Activated naive CD8-positive, alpha-beta T cell treated with anti-CD3 and anti-CD28 coated beads, Interleukin-2, amount 50 U/mL, for 24 hours (primary cell): ENCODE measurements around the gene PRR23B.
"Not testable (repeated sequence)": the region's sequence is repeated elsewhere in the genome, so short reads cannot be mapped to it uniquely, and the experiment has no call there.

Experiments
- ATAC-seq: fragments of 150-1000 bp; cut with Tn5 transposase; one replicate; pipeline ENCODE4 v1.10.0; 2021
- DNase-seq: peaks from one replicate; pipeline ENCODE4 v3.0.0; 2021
- H3K27ac Mint-ChIP-seq: one replicate; pipeline ENCODE4 v1.8.0; 2021; ENCODE audit warnings: mild to moderate bottlenecking, mixed read lengths
- H3K27me3 Mint-ChIP-seq: one replicate; pipeline ENCODE4 v1.8.0; 2021; ENCODE audit warnings: mixed read lengths
- H3K36me3 Mint-ChIP-seq: one replicate; pipeline ENCODE4 v1.8.0; 2021; ENCODE audit warnings: low read depth, mixed read lengths
- H3K4me1 Mint-ChIP-seq: one replicate; pipeline ENCODE4 v1.8.0; 2021; ENCODE audit warnings: mixed read lengths
- H3K4me3 Mint-ChIP-seq: one replicate; pipeline ENCODE4 v1.8.0; 2021; ENCODE audit warnings: mild to moderate bottlenecking, moderate library complexity, mixed read lengths
- H3K9me3 Mint-ChIP-seq: one replicate; pipeline ENCODE4 v1.8.0; 2021; ENCODE audit warnings: mixed read lengths

Gene PRR23B

GRCh38 chr3:139020868-139021234 is at the start of gene PRR23B:
PRR23B (minus strand) TSS chr3:139020926; CDS start chr3:139020661, 265 bp downstream.
- Mint-ChIP-seq H3K27ac (no peak within 1 kb of the TSS), H3K4me1 (no peaks in the 10 kb centered on the region), H3K27me3 (peaks cover 8% of the 10 kb centered on the region), H3K9me3 (peaks cover 5% of the 10 kb centered on the region), H3K36me3 (no peaks in the 10 kb centered on the region), H3K4me3 (no peak within 1 kb of the TSS)
- DNase-seq = no peak
- ATAC-seq = no peak

GRCh38 chr3:139062918-139063317 is 42.2 kb upstream of the PRR23B start:
- no peak overlapping the region for H3K27ac Mint-ChIP-seq
- H3K27me3 Mint-ChIP-seq = peaks cover 5% of the 10 kb centered on the region
- no peaks in the 10 kb centered on the region for H3K4me1 Mint-ChIP-seq
- peaks cover 9% of the 10 kb centered on the region for H3K9me3 Mint-ChIP-seq
- H3K36me3 Mint-ChIP-seq = no peaks in the 10 kb centered on the region
- ATAC-seq (no peak), DNase-seq (no peak)
- no peak overlapping the region for H3K4me3 Mint-ChIP-seq

- Mint-ChIP-seq H3K27me3 (no peaks in the 10 kb centered on the region), H3K9me3 (peaks cover 18% of the 10 kb centered on the region), H3K4me1 (no peaks in the 10 kb centered on the region), H3K36me3 (peaks cover 2% of the 10 kb centered on the region), H3K27ac (no peak overlapping the region), H3K4me3 (no peak overlapping the region)
- ATAC-seq (no peak), DNase-seq (no peak)
Measured at GRCh38 chr3:139052802-139053600, 32.3 kb upstream of the PRR23B start.

GRCh38 chr3:139044366-139045210 is 23.9 kb upstream of the PRR23B start, which contains the start of gene PRR23C:
PRR23C (minus strand) TSS chr3:139044892; CDS start chr3:139044620, 272 bp downstream.
- Mint-ChIP-seq H3K4me1 (no peaks in the 10 kb centered on the region), H3K4me3 (no peak within 1 kb of the TSS), H3K9me3 (peaks cover 8% of the 10 kb centered on the region), H3K27me3 (peaks cover 2% of the 10 kb centered on the region), H3K36me3 (no peaks in the 10 kb centered on the region), H3K27ac (no peak within 1 kb of the TSS)
- DNase-seq (no peak), ATAC-seq (peak; percentile 20)

GRCh38 chr3:139043554-139044365 is 23.0 kb upstream of the PRR23B start:
- H3K9me3 Mint-ChIP-seq = peaks cover 8% of the 10 kb centered on the region
- ATAC-seq (no peak), DNase-seq (no peak)
- H3K36me3 Mint-ChIP-seq = no peaks in the 10 kb centered on the region
- no peak overlapping the region for H3K4me3 Mint-ChIP-seq
- peaks cover 4% of the 10 kb centered on the region for H3K27me3 Mint-ChIP-seq
- H3K4me1 Mint-ChIP-seq = no peaks in the 10 kb centered on the region
- H3K27ac Mint-ChIP-seq = no peak overlapping the region

GRCh38 chr3:139037478-139037877 is 16.8 kb upstream of the PRR23B start:
- Mint-ChIP-seq H3K4me1 (no peaks in the 10 kb centered on the region), H3K4me3 (no peak overlapping the region), H3K9me3 (no peaks in the 10 kb centered on the region), H3K27me3 (peaks cover 4% of the 10 kb centered on the region), H3K27ac (no peak overlapping the region), H3K36me3 (no peaks in the 10 kb centered on the region)
- ATAC-seq = no peak
- DNase-seq = no peak

- Mint-ChIP-seq H3K4me3 (no peak overlapping the region), H3K9me3 (peaks cover 12% of the 10 kb centered on the region), H3K4me1 (no peaks in the 10 kb centered on the region), H3K27ac (no peak overlapping the region), H3K27me3 (no peaks in the 10 kb centered on the region), H3K36me3 (no peaks in the 10 kb centered on the region)
- ATAC-seq (no peak), DNase-seq (no peak)
Measured at GRCh38 chr3:139032326-139033002, 11.7 kb upstream of the PRR23B start.

- H3K4me1 Mint-ChIP-seq, ATAC-seq, DNase-seq, H3K27me3 Mint-ChIP-seq, H3K36me3 Mint-ChIP-seq, H3K4me3 Mint-ChIP-seq, H3K27ac Mint-ChIP-seq: not testable (repeated sequence)
- peaks cover 12% of the 10 kb centered on the region for H3K9me3 Mint-ChIP-seq
Measured at GRCh38 chr3:139030576-139030975, 9.8 kb upstream of the PRR23B start.

DNA sequence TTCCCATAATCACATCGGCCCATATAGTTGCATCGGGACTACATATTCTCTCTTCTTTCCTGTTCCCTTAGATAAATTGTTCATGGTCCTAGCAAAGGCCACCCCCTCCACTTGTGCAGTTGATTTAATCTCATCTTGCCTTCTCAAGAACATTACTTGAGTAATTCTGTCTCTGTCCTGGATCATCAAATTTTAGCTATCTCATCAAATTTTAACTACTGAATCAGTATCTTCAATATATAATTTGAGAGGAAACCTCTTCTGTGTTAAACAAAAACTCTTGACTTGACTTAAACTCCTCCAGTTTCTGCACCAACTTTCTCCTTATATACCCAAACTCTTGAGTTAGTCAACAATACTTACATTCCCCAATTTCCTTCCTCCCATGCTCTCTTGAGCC is 4.2 kb upstream of the PRR23B start:
- DNase-seq (no peak), ATAC-seq (no peak)
- H3K9me3 Mint-ChIP-seq = peaks cover 6% of the 10 kb centered on the region
- H3K36me3 Mint-ChIP-seq = no peaks in the 10 kb centered on the region
- no peaks in the 10 kb centered on the region for H3K4me1 Mint-ChIP-seq
- H3K27me3 Mint-ChIP-seq = no peaks in the 10 kb centered on the region
- H3K4me3 Mint-ChIP-seq = no peak overlapping the region
- no peak overlapping the region for H3K27ac Mint-ChIP-seq

- H3K4me3 Mint-ChIP-seq = no peak overlapping the region
- H3K4me1 Mint-ChIP-seq = no peaks in the 10 kb centered on the region
- DNase-seq (no peak), ATAC-seq (no peak)
- H3K27me3 Mint-ChIP-seq = peaks cover 8% of the 10 kb centered on the region
- no peak overlapping the region for H3K27ac Mint-ChIP-seq
- H3K9me3 Mint-ChIP-seq = peaks cover 5% of the 10 kb centered on the region
- no peaks in the 10 kb centered on the region for H3K36me3 Mint-ChIP-seq
Measured at GRCh38 chr3:139020036-139020867, 474 bp downstream of the PRR23B start.

GRCh38 chr3:139016430-139017048 is 4.2 kb downstream of the PRR23B start:
- Mint-ChIP-seq H3K36me3 (no peaks in the 10 kb centered on the region), H3K4me1 (no peaks in the 10 kb centered on the region), H3K9me3 (peaks cover 17% of the 10 kb centered on the region), H3K27ac (no peak overlapping the region), H3K27me3 (peaks cover 10% of the 10 kb centered on the region), H3K4me3 (no peak overlapping the region)
- ATAC-seq (no peak), DNase-seq (no peak)

DNA sequence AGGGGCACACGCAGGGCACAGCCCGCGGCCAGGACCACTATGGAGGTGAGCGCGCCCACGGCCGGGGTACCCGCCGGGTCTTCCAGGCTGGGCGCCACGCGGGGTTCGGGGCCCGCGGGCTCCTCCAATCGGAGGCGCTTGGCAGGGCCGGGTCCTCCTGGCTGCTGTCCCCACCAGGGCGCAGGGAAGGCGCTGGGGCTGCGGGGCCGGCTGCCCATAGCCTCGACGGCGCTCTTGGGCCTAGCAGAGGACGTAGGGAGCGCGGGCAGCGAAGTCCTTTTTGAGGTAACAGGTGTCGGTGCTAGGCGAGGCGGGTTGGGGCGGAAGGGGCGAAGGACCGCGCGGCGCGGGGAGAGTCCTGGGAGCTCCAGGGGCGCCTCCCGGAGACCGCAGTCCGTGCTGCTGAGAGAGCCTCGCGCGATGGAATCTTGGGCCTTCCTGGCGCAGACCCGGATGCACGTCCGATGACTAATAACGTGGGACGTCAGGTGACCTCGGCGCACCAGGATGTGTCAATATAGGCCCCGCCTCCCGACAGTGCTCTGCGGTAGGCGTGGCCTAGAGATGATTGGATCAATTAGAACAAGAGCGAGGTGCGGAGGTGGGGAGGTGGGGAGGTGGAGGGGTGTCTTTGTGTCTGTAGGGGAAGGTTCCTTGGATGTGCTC is 14.5 kb downstream of the PRR23B start, which contains the start of gene PRR23A:
TSS of gene PRR23A (minus strand) at position 218 of the 666 bp plus-strand sequence. CDS start at position 218, 0 bp downstream.
- peaks cover 8% of the 10 kb centered on the region for H3K9me3 Mint-ChIP-seq

More for the DNA sequence above, 14.5 kb downstream of the PRR23B start, which contains the start of gene PRR23A:
- H3K27me3 Mint-ChIP-seq = peaks cover 5% of the 10 kb centered on the region
- H3K27ac Mint-ChIP-seq = no peak within 1 kb of the TSS
- H3K36me3 Mint-ChIP-seq = no peaks in the 10 kb centered on the region
- no peak within 1 kb of the TSS for H3K4me3 Mint-ChIP-seq
- DNase-seq (no peak), ATAC-seq (no peak)
- H3K4me1 Mint-ChIP-seq = no peaks in the 10 kb centered on the region
